ENCODE measurements around the gene TMEM178B. TPM values are rescaled to one million over a fixed set of nuclear protein-coding genes. Genes with fewer than 3 reads are reported as not detected.

The TMEM178B gene
- total and polyA plus RNA-seq, 10 of the 15 experiments (the other 5 are each of a cell fraction or from before 2014, with no cell fraction given) = 0.01 to 1.1 (median 0.04) TPM; not detected in 2

GRCh38 chr7:141417506-141417905 lies 343.6 kb downstream of the TMEM178B start:
- FAIRE-seq (no peak), DNase-seq (ENCODE audit: low read depth, low spot score) (no peak), ATAC-seq (no peak)
- TF ChIP-seq DPF2 (IDR thresholded peaks at IDR 0.05) = no peak
- TF ChIP-seq ZBTB33 (IDR thresholded peaks at IDR 0.05) = no peak
- no peak for TF ChIP-seq BCL11A (IDR thresholded peaks at IDR 0.05; ENCODE audit: low read depth, low read length)
- no peak for TF ChIP-seq ZNF207 (IDR thresholded peaks at IDR 0.05; ENCODE audit: borderline replicate concordance)
- TF ChIP-seq RUNX3 (IDR thresholded peaks at IDR 0.05; ENCODE audit: low read length) = no peak
- no peak for TF ChIP-seq USF1 (IDR thresholded peaks at IDR 0.05; ENCODE audit: borderline replicate concordance, extremely low read length, insufficient read depth, low read depth, low read length)
- no peak for TF ChIP-seq BHLHE40 (IDR thresholded peaks at IDR 0.05; ENCODE audit: borderline replicate concordance in 1 of 2, low read depth in 2 of 2, low read length in 1 of 2)
- no peak for TF ChIP-seq NR2C1 (IDR thresholded peaks at IDR 0.05)
- TF ChIP-seq TCF3 (IDR thresholded peaks at IDR 0.05; ENCODE audit: borderline replicate concordance, insufficient read depth, low read depth, low read length) = no peak
- TF ChIP-seq EGR1 (IDR thresholded peaks at IDR 0.05; ENCODE audit: borderline replicate concordance in 1 of 2, low read depth in 2 of 2, low read length in 2 of 2) = no peak
- CTCF ChIA-PET = no interaction called here
- in situ Hi-C loops (cut with MboI) = no loop called here
- BruUV-seq (replicated peaks) = no TSS peak
- SMC1A ChIA-PET (ENCODE audit: uncharacterized antibody, unreplicated experiment) = no interaction called here
- no peaks in the 10 kb centered on the region for H3K36me3 ChIP-seq (ENCODE audit: control insufficient read depth in 2 of 2, insufficient read depth in 2 of 2, low read length in 1 of 2)
- H3K27me3 ChIP-seq (replicated peaks in 1 of 2; ENCODE audit: control insufficient read depth in 2 of 2, insufficient read depth in 2 of 2, low read length in 1 of 2) = peaks cover 0 to 2% of the 10 kb centered on the region in 2 experiments; a peak in 2 of 4 replicates
- H2AFZ ChIP-seq (ENCODE audit: control insufficient read depth, low read depth, low read length) = no peak overlapping the region
- no peak overlapping the region for H3K27ac ChIP-seq (ENCODE audit: control insufficient read depth, insufficient read depth)
- no peak overlapping the region for H3K4me2 ChIP-seq (ENCODE audit: control insufficient read depth, insufficient read depth)
- H3K79me2 ChIP-seq (ENCODE audit: control insufficient read depth, insufficient read depth, low read length) = no peaks in the 10 kb centered on the region
- no peaks in the 10 kb centered on the region for H3K4me1 ChIP-seq (ENCODE audit: control insufficient read depth, insufficient read depth, low read length)
- intact Hi-C loops (cut with micrococcal nuclease; ENCODE audit: unreplicated experiment) = no loop called here
- no peak overlapping the region for H3K9ac ChIP-seq (ENCODE audit: control insufficient read depth, insufficient read depth, low read length)
- RAD21 ChIA-PET (ENCODE audit: unreplicated experiment) = no interaction called here
- H3K4me3 ChIP-seq = no peak overlapping the region
- H4K20me1 ChIP-seq (ENCODE audit: control insufficient read depth, insufficient read depth) = peaks cover 3% of the 10 kb centered on the region; the same call in 1 of the 2 replicates
- no peaks in the 10 kb centered on the region for H3K9me3 ChIP-seq (replicated peaks; ENCODE audit: control insufficient read depth, insufficient read depth, low read length)
- POLR2A ChIA-PET = no interaction called here
- WGBS (ENCODE audit: insufficient coverage, insufficient replicate concordance, low lambda C conversion rate, missing lambda C conversion rate) = 71% methylated on average over 4 of the region's 4 CpGs

Data from GM12878 (cell line).